H9 (cell line): ENCODE measurements around the gene LRRC8B. TPM values are rescaled to one million over a fixed set of nuclear protein-coding genes. Genes with fewer than 3 reads are reported as not detected.

Experiments used
- DNase-seq: peaks from one replicate; pipeline ENCODE4 v3.0.0-alpha.2; 2017
- H2AFZ ChIP-seq: one replicate; pipeline ENCODE4 v1.6.1; 2013; ENCODE audit warnings: mild to moderate bottlenecking, low read length, control low read depth, moderate library complexity
- H2AK5ac ChIP-seq: 2 replicates; pipeline ENCODE4 v1.6.1; 2013; ENCODE audit warnings: low read length, control low read depth, mixed read lengths; ENCODE audit not compliant: insufficient read length
- H2BK120ac ChIP-seq: one replicate; pipeline ENCODE4 v1.6.1; 2013; ENCODE audit warnings: low read depth, mild to moderate bottlenecking, low read length, control low read depth, inconsistent platforms; ENCODE audit not compliant: poor library complexity, severe bottlenecking
- H2BK12ac ChIP-seq: 2 replicates; pipeline ENCODE4 v1.6.1; 2013; ENCODE audit warnings: low read length, control low read depth, mixed read lengths, low read depth; ENCODE audit not compliant: insufficient read length
- H2BK15ac ChIP-seq: 2 replicates; pipeline ENCODE4 v1.6.1; 2013; ENCODE audit warnings: low read depth, low read length, control low read depth
- H2BK20ac ChIP-seq: one replicate; pipeline ENCODE4 v1.6.1; 2013; ENCODE audit warnings: low read depth, mild to moderate bottlenecking, low read length, control low read depth, inconsistent platforms; ENCODE audit not compliant: poor library complexity, severe bottlenecking
- H2BK5ac ChIP-seq: 2 replicates; pipeline ENCODE4 v1.6.1; 2013; ENCODE audit warnings: low read length, control low read depth, mixed read lengths; ENCODE audit not compliant: insufficient read length
- H3K14ac ChIP-seq: 2 replicates; pipeline ENCODE4 v1.6.1; 2013; ENCODE audit warnings: low read length, control low read depth; ENCODE audit not compliant: insufficient read depth
- H3K18ac ChIP-seq: 2 replicates; pipeline ENCODE4 v1.6.1; 2013; ENCODE audit warnings: low read depth, mild to moderate bottlenecking, mixed read lengths, low read length, control low read depth; ENCODE audit not compliant: insufficient read length
- H3K23ac ChIP-seq: 2 replicates; pipeline ENCODE4 v1.6.1; 2013; ENCODE audit warnings: low read length, control low read depth, mixed read lengths, low read depth; ENCODE audit not compliant: insufficient read length
- H3K23me2 ChIP-seq: 2 replicates; pipeline ENCODE4 v1.6.1; 2013; ENCODE audit warnings: low read depth, mild to moderate bottlenecking, mixed read lengths, low read length, control low read depth; ENCODE audit not compliant: insufficient read length, poor library complexity, severe bottlenecking
- H3K27ac ChIP-seq: 2 replicates; pipeline ENCODE4 v1.5.1; 2013; ENCODE audit warnings: low read length, control low read depth, mixed read lengths, low read depth; ENCODE audit not compliant: insufficient read length
- H3K27me3 ChIP-seq: 2 replicates; pipeline ENCODE4 v1.6.1; 2013; ENCODE audit warnings: low read length, control low read depth, inconsistent platforms; ENCODE audit not compliant: insufficient read depth
- H3K4ac ChIP-seq: 2 replicates; pipeline ENCODE4 v1.6.1; 2013; ENCODE audit warnings: low read depth, mild to moderate bottlenecking, control low read depth, inconsistent platforms, low read length, moderate library complexity
- H3K4me1 ChIP-seq: 2 replicates; pipeline ENCODE4 v1.6.1; 2013; ENCODE audit warnings: low read length, control low read depth, inconsistent platforms; ENCODE audit not compliant: insufficient read depth
- H3K4me2 ChIP-seq: 2 replicates; pipeline ENCODE4 v1.6.1; 2013; ENCODE audit warnings: low read length, control low read depth, mixed read lengths; ENCODE audit not compliant: insufficient read length, insufficient read depth
- H3K56ac ChIP-seq: 2 replicates; pipeline ENCODE4 v1.6.1; 2013; ENCODE audit warnings: low read depth, mild to moderate bottlenecking, mixed read lengths, low read length, control low read depth; ENCODE audit not compliant: insufficient read length
- H3K79me1 ChIP-seq: 2 replicates; pipeline ENCODE4 v1.6.1; 2013; ENCODE audit warnings: low read depth, mild to moderate bottlenecking, moderate library complexity, low read length, control low read depth, inconsistent platforms; ENCODE audit not compliant: insufficient read depth, poor library complexity, severe bottlenecking
- H3K79me2 ChIP-seq: 2 replicates; pipeline ENCODE4 v1.6.1; 2013; ENCODE audit warnings: low read length, control low read depth, inconsistent platforms; ENCODE audit not compliant: insufficient read depth
- H3K9ac ChIP-seq: 2 replicates; pipeline ENCODE4 v1.6.1; 2013; ENCODE audit warnings: low read length, control low read depth, mixed read lengths; ENCODE audit not compliant: insufficient read length; ENCODE audit errors: extremely low read depth
- H3K9me3 ChIP-seq: one replicate; pipeline ENCODE4 v1.6.1; 2013; ENCODE audit warnings: low read depth, low read length, inconsistent platforms; ENCODE audit not compliant: control insufficient read depth
- H3T11ph ChIP-seq: one replicate; pipeline ENCODE4 v1.6.1; 2013; ENCODE audit warnings: mild to moderate bottlenecking, low read length, control low read depth, inconsistent platforms
- H4K20me1 ChIP-seq: one replicate; pipeline ENCODE4 v1.6.1; 2013; ENCODE audit not compliant: control insufficient read depth, insufficient read length, insufficient read depth
- H4K5ac ChIP-seq: 2 replicates; pipeline ENCODE4 v1.6.1; 2013; ENCODE audit warnings: low read depth, mild to moderate bottlenecking, mixed read lengths, low read length, control low read depth; ENCODE audit not compliant: insufficient read length
- H4K8ac ChIP-seq: replicated peaks from 2 replicates; pipeline ENCODE4 v1.6.1; 2013; ENCODE audit warnings: low read length, control low read depth, mixed read lengths, low read depth; ENCODE audit not compliant: insufficient read length
- H4K91ac ChIP-seq: 2 replicates; pipeline ENCODE4 v1.6.1; 2013; ENCODE audit warnings: low read depth, mild to moderate bottlenecking, moderate library complexity, mixed read lengths, low read length, control low read depth; ENCODE audit not compliant: insufficient read length
- H3K27ac Mint-ChIP-seq, 3 experiments: 2 replicates in 2 of 3; 3 replicates in 1 of 3; pipeline ENCODE4 v1.8.0; 2020 to 2021; ENCODE audit warnings: mixed read lengths in 3 of 3, mild to moderate bottlenecking in 1 of 3, moderate library complexity in 1 of 3
- H3K27me3 Mint-ChIP-seq: 2 replicates; pipeline ENCODE4 v1.8.0; 2021; ENCODE audit warnings: low read depth, mild to moderate bottlenecking, moderate library complexity, mixed read lengths
- H3K36me3 Mint-ChIP-seq, 3 experiments: 2 replicates in 2 of 3; 3 replicates in 1 of 3; pipeline ENCODE4 v1.8.0; 2020 to 2021; ENCODE audit warnings: low read depth in 3 of 3, mixed read lengths in 3 of 3; ENCODE audit not compliant: insufficient read depth in 1 of 3
- H3K4me1 Mint-ChIP-seq, 2 experiments: 2 replicates each; pipeline ENCODE4 v1.8.0; 2020; ENCODE audit warnings: mixed read lengths in 2 of 2
- H3K4me3 Mint-ChIP-seq, 2 experiments: 2 replicates in 1 of 2; 3 replicates in 1 of 2; pipeline ENCODE4 v1.8.0; 2020 to 2021; ENCODE audit warnings: mild to moderate bottlenecking in 2 of 2, mixed read lengths in 2 of 2, moderate library complexity in 1 of 2
- H3K9me3 Mint-ChIP-seq, 2 experiments: 2 replicates in 1 of 2; 3 replicates in 1 of 2; pipeline ENCODE4 v1.8.0; 2020; ENCODE audit warnings: mild to moderate bottlenecking in 2 of 2, mixed read lengths in 2 of 2, moderate library complexity in 1 of 2
- CTCF ChIP-seq: fragments of 200-600 bp; sonication (generic); conservative IDR thresholded peaks from 3 replicates; pipeline ENCODE4 v1.8.0; 2021; ENCODE audit warnings: antibody characterized with exemption, mild to moderate bottlenecking
- WGBS: extraction: QIAGEN DNeasy Blood & Tissue Kit; methylation state at CpG from one replicate; pipeline ENCODE4 v1.1.7; 2013; ENCODE audit warnings: missing lambda C conversion rate, low lambda C conversion rate, mixed read lengths; ENCODE audit not compliant: insufficient read length; ENCODE audit errors: extremely low coverage; 5-methylcytosine and 5-hydroxymethylcytosine counted together
- total RNA-seq: library from RNA; stranded (reverse); gene quantifications from 2 replicates; pipeline ENCODE4 v1.2.1, GENCODE V29; 2021

Gene LRRC8B
- total RNA-seq, 1 experiment from 2014 or later, result 33.2 TPM

- H2AK5ac ChIP-seq, result no peak overlapping the region
- H3K79me2 ChIP-seq, result peaks cover 4% of the 10 kb centered on the region; the same call in 1 of the 2 replicates
- no peaks in the 10 kb centered on the region for H4K20me1 ChIP-seq
- Mint-ChIP-seq H3K27me3 (no peaks in the 10 kb centered on the region), H3K4me3 (no peak overlapping the region), H3K9me3 (no peaks in the 10 kb centered on the region), H3K27ac (peak overlapping the region in 1 of 3 experiments; percentile 4; a peak in 1 of 7 replicates), H3K36me3 (peaks cover 0 to 10% (median 4%) of the 10 kb centered on the region in 3 experiments; a peak in 4 of 7 replicates), H3K4me1 (peaks cover 10 to 13% of the 10 kb centered on the region in 2 experiments)
- no peaks in the 10 kb centered on the region for H3K9me3 ChIP-seq
- H3K18ac ChIP-seq, result no peak overlapping the region
- H3K23ac ChIP-seq, result no peak overlapping the region
- no peak overlapping the region for H3K4ac ChIP-seq
- no peak for TF ChIP-seq CTCF
- H2BK120ac ChIP-seq, result no peak overlapping the region
- no peak overlapping the region for H2BK5ac ChIP-seq
- no peak overlapping the region for H4K91ac ChIP-seq
- no peak for DNase-seq
- no peaks in the 10 kb centered on the region for H3K23me2 ChIP-seq
- H3K79me1 ChIP-seq, result peaks cover 3% of the 10 kb centered on the region
- no peak overlapping the region for H2BK20ac ChIP-seq
- H3K14ac ChIP-seq, result no peak overlapping the region
- no peak overlapping the region for H2BK15ac ChIP-seq
- no CpG with 5 or more reads among the region's 4 CpGs for WGBS
- H3K56ac ChIP-seq, result no peak overlapping the region
- no peak overlapping the region for H3K4me2 ChIP-seq
- H3K4me1 ChIP-seq, result no peaks in the 10 kb centered on the region
- H3T11ph ChIP-seq, result peak overlapping the region; percentile 59
- no peak overlapping the region for H4K8ac ChIP-seq
- H2BK12ac ChIP-seq, result no peak overlapping the region
- H3K9ac ChIP-seq, result no peak overlapping the region
- H3K27me3 ChIP-seq, result no peaks in the 10 kb centered on the region
- H4K5ac ChIP-seq, result no peak overlapping the region
- H3K27ac ChIP-seq, result no peak overlapping the region
- H2AFZ ChIP-seq, result no peak overlapping the region
Observed at GRCh38 chr1:89540406-89540970, 15.9 kb downstream of the LRRC8B start.
